GM21515 (cell line): Measurements from ENCODE around the gene KLF1.
"Not testable (repeated sequence)": the region's sequence is repeated elsewhere in the genome, so short reads cannot be mapped to it uniquely, and the experiment has no call there.

Experiments
- ATAC-seq: cut with Tn5 transposase; IDR thresholded peaks from one replicate; pipeline ENCODE4 v1.9.1; 2021; ENCODE audit not compliant: unreplicated experiment

KLF1 gene

DNA sequence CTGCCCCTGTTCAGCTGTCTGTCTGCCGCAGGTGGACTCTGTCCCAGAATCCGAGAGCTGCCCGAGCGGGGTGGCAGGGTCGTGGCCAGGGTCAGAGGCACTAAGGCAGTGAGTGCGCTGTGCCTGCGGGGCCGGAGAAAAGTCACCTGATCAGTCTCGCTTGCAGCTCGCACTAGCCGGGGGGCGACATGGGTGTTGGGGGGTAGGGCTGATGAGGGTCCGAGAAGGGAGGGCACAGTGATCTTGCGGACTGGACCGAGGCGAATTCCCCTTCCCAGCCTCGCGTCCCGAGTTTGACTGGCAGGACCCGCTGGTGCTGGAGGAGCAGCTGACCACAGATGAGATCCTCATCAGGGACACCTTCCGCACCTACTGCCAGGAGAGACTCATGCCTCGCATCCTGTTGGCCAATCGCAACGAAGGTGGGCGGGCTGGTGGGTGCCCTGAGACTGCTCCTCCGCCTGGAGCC is 4.6 kb upstream of the KLF1 start:
- no peak for ATAC-seq

GRCh38 chr19:12890787-12891552 is 4.0 kb upstream of the KLF1 start, which contains the start of gene GCDH:
GCDH (plus strand) TSS chr19:12891160; CDS start chr19:12891305, 145 bp downstream.
- ATAC-seq, result peak; percentile 79

GRCh38 chr19:12890299-12890786 is 3.3 kb upstream of the KLF1 start:
- ATAC-seq, result not testable (repeated sequence)

GRCh38 chr19:12888006-12888603 is 1.1 kb upstream of the KLF1 start:
- ATAC-seq, result no peak

GRCh38 chr19:12886651-12886968 is 391 bp downstream of the KLF1 start:
- ATAC-seq, result no peak

DNA sequence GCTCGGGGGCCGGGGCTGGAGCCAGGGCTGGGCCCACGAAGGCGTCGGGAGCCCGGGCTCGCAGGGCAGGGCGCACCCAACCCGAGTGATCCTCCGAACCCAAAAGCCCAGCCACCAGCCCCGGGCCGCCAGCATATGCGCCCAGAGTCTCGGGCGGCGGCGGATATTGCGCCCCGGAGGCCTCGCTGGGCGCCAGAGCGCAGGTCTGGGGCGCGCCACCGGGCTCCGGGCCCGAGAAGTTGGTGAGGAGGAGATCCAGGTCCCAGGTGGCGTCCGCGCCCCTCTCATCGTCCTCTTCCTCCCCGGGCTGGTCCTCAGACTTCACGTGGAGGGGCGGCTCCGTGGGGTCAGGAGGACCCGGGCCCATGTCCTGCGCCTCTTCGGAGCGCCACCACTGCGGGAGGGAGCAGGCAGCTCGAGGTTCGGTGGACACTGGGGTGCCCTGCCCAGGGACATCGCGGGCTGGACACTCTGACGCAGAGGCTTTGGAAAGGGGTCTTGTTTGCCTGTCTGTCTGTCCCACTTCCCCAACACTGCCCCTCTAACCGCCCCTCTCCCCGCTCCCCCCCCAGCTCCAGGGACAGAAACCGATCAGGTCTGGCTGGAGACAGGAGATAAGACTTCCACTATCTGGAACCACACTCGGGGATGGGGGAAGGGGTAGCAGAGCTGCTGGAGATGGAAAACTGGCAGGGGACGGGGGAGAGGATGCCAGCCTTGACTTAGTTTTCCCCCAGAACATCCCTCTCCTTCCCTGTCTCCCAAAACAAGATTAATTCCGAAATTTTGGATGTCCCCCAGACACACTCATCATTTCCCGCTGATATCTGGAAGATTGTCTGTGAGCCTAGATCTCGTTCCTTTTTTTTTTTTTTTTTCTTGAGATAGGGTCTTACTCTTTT is 1.0 kb downstream of the KLF1 start:
- no peak for ATAC-seq

GRCh38 chr19:12884926-12885748 is 1.9 kb downstream of the KLF1 start:
- ATAC-seq, result no peak

GRCh38 chr19:12884627-12884925 is 2.4 kb downstream of the KLF1 start:
- no peak for ATAC-seq

DNA sequence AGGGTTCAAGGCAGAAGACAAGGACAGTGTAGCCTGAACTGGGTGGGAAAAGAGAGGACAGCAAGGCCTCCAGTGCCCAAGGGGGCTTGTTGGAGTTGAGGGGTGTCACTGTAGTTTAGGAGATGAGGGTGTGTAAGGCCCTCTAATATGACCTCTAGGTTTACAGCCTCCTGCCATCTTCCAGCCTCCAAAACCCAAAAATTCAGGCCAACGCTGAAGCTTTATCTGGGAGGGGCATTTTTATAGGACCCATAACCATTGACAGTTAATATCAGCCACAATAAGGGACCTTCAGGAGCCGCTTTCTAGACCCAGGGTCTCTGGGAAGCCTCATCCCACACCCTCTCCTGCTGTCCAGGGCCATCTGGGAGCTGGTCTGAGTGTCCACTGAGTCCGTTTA is 2.8 kb downstream of the KLF1 start:
- no peak for ATAC-seq

DNA sequence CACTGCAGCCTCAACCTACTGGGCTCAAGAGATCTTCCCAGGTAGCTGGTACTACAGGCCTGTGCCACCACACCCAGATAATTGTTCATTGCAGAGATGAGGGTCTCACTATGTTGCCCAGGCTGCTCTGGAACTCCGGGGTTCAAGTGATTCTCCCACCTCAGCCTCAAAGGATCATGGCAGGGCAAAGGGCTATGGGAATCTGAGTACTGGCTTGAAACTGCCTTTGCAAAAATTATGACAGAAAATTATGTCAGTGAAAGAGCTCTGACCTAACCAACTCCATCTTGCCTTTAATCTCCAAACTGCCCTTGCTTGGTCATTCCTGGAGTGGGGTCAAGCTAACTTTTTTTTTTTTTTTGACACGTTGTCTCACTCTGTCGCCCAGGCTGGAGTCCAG is 4.4 kb downstream of the KLF1 start:
- ATAC-seq, result no peak

DNA sequence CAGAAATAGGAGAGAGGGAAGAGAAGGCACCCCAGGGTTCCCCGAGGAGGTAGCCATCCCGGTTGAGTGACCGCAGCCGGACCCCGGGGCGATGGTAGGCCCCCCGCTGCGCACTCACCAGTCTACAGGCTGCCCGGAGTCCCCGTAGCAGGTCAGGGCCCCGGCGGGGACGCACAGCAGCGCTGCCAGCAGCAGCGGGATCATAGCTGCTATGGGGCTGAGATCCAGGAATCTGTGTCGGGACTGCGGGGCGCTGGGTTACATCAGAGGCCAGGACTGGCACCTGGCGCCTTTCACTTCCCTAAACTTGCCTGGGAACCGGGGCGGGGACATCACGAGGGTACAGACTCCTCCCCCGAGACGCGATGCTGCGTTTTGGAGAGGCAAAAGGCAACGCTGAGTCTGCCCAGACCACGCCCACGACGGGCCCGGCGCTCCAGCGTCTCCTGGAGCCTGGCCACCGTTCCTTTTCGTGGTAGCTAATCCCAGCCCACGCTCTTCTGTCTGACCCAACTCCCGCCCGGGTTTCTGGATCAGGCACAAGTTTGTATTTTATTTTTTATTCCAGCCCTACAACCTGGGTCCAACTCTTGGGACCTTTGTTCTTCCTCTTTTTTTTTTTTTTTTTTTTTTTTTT is 5.7 kb downstream of the KLF1 start, which contains the start of gene DNASE2:
Gene DNASE2 (minus strand): TSS at position 278 of the 637 bp plus-strand sequence. CDS start 74 bp downstream, at position 204.
- peak; percentile 63 for ATAC-seq

DNA sequence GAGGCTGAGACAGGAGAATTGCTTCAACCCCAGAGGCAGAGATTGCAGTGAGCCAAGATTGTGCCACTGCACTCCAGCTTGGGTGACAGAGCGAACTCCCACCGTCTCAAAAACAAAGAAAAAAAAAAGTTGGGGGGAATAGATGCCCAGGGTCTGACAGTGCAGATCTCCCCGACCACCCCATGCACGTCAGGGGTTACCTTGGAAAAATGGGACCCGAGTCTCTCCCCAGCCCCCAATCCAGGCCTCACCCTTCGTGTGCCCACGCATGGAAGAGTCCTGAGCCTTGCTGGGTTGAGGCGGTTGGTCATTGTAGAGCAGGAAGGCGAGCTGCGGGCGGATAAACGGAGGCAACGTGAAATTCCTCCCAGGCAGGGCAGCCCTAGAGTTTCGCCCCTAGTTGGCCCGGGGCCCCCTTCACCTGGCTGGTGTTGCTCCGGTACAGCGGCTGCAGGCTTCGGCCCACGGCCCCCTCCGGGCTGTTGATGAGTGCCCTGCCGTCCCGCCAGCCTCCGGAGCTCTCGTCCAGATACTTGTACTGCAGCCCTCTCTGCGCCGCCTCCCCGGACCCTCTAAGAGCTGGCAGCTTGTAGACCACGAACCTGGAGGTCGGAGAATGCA is 6.3 kb downstream of the KLF1 start:
- ATAC-seq, result no peak

DNA sequence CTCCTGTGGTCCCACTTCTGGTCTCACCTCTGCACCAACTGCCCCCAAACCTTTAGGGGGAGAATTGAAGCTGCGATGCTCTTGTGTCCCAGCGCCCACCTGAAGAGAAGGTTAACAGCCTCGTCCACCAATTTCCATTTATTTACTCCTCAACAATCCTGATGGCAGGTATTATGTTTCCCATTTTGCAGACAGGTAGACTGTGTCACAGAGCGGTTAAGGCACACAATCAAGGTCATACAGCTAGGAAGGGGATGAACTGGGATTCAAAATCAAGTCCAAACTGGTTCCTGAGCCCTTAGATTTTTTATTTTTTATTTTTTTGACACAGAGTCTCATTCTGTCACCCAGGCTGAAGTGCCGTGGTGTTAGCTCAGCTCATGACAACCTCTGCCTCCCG is 11.9 kb downstream of the KLF1 start:
- ATAC-seq, result no peak

DNA sequence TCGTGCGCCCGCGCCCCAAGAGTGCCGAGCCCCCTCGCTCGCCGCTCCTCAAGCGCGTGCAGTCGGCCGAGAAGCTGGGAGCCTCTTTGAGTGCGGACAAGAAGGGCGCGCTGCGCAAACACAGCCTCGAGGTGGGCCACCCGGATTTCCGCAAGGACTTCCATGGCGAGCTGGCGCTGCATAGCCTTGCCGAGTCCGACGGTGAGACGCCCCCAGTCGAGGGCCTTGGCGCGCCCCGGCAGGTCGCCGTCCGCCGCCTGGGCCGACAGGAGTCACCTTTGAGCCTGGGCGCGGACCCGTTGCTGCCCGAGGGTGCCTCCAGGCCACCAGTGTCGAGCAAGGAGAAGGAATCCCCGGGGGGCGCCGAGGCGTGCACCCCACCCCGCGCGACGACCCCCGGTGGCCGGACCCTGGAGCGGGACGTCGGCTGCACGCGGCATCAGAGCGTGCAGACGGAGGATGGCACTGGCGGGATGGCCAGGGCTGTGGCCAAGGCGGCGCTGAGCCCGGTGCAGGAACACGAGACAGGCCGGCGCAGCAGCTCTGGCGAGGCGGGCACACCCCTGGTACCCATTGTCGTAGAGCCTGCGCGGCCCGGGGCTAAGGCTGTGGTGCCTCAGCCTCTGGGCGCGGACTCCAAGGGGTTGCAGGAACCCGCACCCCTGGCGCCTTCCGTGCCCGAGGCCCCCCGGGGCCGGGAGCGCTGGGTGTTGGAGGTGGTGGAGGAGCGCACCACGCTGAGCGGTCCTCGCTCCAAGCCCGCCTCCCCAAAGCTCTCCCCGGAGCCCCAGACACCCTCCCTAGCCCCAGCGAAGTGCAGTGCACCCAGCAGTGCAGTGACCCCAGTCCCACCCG is 12.9 kb downstream of the KLF1 start:
- no peak for ATAC-seq

DNA sequence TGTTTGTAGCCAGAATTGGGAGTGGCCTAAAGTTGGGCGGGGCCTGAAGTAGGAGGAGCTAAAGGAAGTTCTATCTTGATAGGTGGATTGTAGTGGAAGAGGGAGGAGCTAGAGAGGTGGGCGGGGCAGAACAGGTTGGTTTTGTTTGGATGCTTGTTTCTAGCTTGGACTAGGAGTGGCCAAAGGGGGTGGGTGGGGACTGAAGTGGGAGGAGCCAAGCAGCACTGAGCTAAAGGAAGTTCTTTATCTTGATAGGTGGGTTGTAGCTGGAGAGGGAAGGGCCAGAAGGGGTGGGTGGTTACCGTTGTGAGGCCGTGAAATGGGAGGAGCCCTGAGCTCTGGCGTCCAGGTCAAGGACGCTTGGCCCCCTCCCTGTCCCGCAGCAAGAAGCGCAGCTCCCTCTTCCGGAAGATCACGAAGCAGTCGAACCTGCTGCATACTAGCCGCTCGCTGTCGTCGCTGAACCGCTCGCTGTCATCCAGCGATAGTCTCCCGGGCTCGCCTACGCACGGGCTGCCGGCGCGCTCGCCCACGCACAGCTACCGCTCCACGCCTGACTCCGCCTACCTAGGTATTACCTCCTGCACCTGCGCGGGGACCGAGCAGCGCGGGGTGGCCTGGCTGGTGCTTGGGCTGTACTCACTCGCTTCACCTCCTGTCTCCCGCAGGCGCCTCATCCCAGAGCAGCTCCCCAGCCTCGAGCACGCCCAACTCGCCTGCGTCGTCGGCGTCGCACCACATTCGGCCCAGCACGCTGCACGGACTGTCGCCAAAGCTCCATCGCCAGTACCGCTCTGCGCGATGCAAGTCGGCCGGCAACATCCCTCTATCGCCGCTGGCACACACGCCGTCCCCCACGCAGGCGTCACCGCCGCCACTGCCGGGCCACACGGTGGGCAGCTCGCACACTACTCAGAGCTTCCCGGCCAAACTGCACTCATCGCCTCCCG is 13.8 kb downstream of the KLF1 start:
- ATAC-seq, result no peak

GRCh38 chr19:12872255-12872654 is 14.7 kb downstream of the KLF1 start:
- ATAC-seq, result no peak

- no peak for ATAC-seq
Observed at GRCh38 chr19:12871681-12872080, 15.3 kb downstream of the KLF1 start.
